Measurements from ENCODE around the gene NPY4R.
"Not testable (repeated sequence)": the region's sequence is repeated elsewhere in the genome, so short reads cannot be mapped to it uniquely, and the experiment has no call there.

NPY4R gene

GRCh38 chr10:46457071-46457470, 8.7 kb downstream of the NPY4R start:
- not testable (repeated sequence) for DNase-seq (ENCODE audit: low spot score)

- not testable (repeated sequence) for DNase-seq (ENCODE audit: low spot score)
Measured at GRCh38 chr10:46455992-46456391, 9.8 kb downstream of the NPY4R start.

- not testable (repeated sequence) for DNase-seq (ENCODE audit: low spot score)
Measured at GRCh38 chr10:46451365-46451764, 14.4 kb downstream of the NPY4R start.

- not testable (repeated sequence) for DNase-seq (ENCODE audit: low spot score)
Measured at GRCh38 chr10:46450829-46451228, 14.9 kb downstream of the NPY4R start.

GRCh38 chr10:46447439-46447838, 18.3 kb downstream of the NPY4R start:
- not testable (repeated sequence) for DNase-seq (ENCODE audit: low spot score)

- DNase-seq (ENCODE audit: low spot score), result not testable (repeated sequence)
Measured at GRCh38 chr10:46445389-46446122, 20.2 kb downstream of the NPY4R start.

- not testable (repeated sequence) for DNase-seq (ENCODE audit: low spot score)
Measured at GRCh38 chr10:46443422-46443821, 22.3 kb downstream of the NPY4R start.

GRCh38 chr10:46442706-46443275, 23.0 kb downstream of the NPY4R start:
- DNase-seq (ENCODE audit: low spot score), result not testable (repeated sequence)

- DNase-seq (ENCODE audit: low spot score), result not testable (repeated sequence)
Measured at GRCh38 chr10:46441837-46442278, 23.9 kb downstream of the NPY4R start.

- DNase-seq (ENCODE audit: low spot score), result not testable (repeated sequence)
Measured at GRCh38 chr10:46440942-46441341, 24.8 kb downstream of the NPY4R start.

GRCh38 chr10:46423550-46423949, 42.2 kb downstream of the NPY4R start:
- not testable (repeated sequence) for DNase-seq (ENCODE audit: low spot score)

- DNase-seq (ENCODE audit: low spot score), result not testable (repeated sequence)
Measured at GRCh38 chr10:46419570-46420379, 46.0 kb downstream of the NPY4R start.

- DNase-seq (ENCODE audit: low spot score), result not testable (repeated sequence)
Measured at GRCh38 chr10:46418283-46418682, 47.5 kb downstream of the NPY4R start.

GRCh38 chr10:46415291-46415690, 50.5 kb downstream of the NPY4R start:
- DNase-seq (ENCODE audit: low spot score), result not testable (repeated sequence)

GRCh38 chr10:46412665-46413064, 53.1 kb downstream of the NPY4R start:
- not testable (repeated sequence) for DNase-seq (ENCODE audit: low spot score)

- DNase-seq (ENCODE audit: low spot score), result not testable (repeated sequence)
Measured at GRCh38 chr10:46411123-46411522, 54.6 kb downstream of the NPY4R start.
